GM18499 (cell line): Measurements from ENCODE around the gene ABCB8.
"Not testable (repeated sequence)": the region's sequence is repeated elsewhere in the genome, so short reads cannot be mapped to it uniquely, and the experiment has no call there.

Source experiments
- ATAC-seq: cut with Tn5 transposase; IDR thresholded peaks from one replicate; pipeline ENCODE4 v1.9.1; 2021; ENCODE audit warnings: moderate number of reproducible peaks; ENCODE audit not compliant: insufficient read depth, unreplicated experiment

ABCB8 gene

GRCh38 chr7:150997075-150997511 lies 31.2 kb upstream of the ABCB8 start:
- no peak for ATAC-seq

DNA sequence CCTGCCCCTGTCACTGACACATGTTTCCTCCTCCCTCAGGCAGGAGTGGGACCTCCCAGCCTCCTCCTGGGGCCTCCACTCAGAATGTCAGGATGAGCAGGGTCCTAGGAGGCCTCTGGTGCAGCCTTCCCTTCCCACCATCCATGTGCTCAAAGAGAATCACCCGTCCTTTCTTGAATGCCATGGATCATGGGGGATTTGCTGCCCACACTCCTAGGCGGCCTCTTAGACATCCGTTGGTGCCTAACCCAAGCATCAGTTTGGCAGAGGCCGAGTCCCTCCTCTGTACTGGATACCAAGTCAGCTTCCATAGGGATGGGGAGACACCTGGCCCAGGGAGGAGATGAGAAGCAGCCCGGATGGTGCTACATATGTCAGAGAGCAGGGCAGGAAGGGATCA lies 30.4 kb upstream of the ABCB8 start:
- no peak for ATAC-seq

GRCh38 chr7:150998341-150998740 lies 29.9 kb upstream of the ABCB8 start:
- ATAC-seq = no peak

- ATAC-seq = no peak
These were observed 29.2 kb upstream of the ABCB8 start for GRCh38 chr7:150999001-150999400.

- no peak for ATAC-seq
These were observed 28.6 kb upstream of the ABCB8 start for GRCh38 chr7:150999497-151000230.

GRCh38 chr7:151000897-151001495 lies 27.3 kb upstream of the ABCB8 start:
- no peak for ATAC-seq

- ATAC-seq = no peak
These were observed 26.7 kb upstream of the ABCB8 start for GRCh38 chr7:151001546-151001945.

DNA sequence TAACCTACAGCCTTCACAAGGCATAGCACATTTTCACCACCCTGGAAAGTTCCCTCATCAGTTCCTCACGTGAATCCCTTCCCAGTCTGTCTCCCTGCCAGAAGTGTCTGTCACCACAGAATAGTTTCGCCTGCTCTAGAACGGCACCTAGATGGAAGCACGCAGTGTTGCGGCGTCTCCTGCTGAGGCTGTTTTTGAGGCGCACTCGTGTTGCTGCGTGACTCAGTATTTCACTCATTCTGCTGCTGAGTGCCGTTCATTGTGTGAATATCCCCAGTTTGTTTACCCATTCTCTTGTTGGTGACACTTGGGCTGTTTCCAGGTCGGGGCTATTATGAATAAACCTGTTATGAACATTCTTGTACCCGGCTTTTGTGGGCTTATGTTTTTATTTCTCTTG lies 24.7 kb upstream of the ABCB8 start:
- no peak for ATAC-seq

DNA sequence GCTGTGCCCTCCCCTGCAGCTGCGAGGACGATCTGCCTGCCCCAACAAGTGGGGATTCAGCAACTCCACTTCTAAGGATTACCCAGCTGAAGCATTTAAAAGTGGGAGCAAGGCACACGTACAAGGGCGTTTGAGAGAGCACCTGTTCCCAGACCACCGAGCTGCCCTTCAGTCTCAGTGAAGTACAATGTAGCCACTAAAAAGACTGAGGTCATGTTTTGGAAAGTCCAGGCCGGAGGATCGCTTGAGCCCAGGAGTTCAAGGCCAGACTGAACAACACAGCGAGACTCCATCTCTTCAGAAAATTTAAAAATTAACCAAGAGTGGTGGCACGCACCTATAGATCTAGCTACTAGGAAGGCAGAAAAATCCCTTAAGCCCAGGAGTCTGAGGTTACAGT lies 22.7 kb upstream of the ABCB8 start:
- ATAC-seq = no peak

DNA sequence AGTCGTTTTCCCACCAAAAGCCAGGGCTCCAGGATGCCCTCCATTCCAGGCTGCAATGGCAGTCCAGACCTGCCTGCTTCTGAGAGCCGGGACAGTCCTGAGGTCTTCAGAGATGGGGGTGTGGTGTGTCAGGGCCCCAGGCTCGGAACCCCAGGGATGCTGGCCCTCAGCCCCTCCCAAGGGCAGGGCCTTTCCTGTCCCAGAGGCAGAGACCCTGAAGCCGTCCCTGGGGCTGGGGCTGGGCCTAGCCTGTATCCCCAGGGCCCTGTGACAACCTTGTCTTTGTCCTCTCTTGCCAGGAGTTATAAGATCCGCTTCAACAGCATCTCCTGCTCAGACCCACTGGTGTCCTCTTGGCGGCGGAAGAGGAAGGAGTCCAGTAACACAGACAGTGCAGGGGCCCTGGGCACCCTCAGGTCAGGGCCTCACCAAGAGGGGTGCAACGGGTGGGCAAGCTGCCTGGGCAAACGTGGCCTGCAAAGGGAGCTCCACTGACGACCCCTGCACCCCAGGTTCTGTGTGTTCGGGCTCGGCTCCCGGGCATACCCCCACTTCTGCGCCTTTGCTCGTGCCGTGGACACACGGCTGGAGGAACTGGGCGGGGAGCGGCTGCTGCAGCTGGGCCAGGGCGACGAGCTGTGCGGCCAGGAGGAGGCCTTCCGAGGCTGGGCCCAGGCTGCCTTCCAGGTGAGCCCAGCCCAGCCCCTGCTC lies 21.5 kb upstream of the ABCB8 start:
- ATAC-seq = no peak

DNA sequence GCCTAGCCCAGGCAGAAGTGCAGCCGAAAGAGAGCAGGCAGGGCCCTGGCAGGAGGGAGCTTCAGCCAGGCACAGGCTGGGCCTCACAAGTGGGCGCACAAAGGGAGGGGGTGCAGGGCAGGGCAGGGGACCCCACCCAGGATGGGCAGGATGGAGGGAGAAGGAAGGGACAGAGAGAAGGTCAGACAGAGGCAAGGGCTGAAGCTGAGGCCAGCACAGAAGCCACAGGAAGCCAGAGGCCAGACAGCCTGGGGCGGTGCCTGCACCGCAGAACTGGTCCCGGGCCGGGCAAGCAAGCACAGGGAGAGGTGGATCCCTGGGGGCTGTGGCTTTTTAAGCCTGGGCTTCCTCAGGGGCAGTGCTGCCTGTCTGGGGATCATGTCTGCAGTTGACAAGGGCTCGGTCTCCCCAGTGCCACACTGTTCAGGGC lies 20.8 kb upstream of the ABCB8 start:
- ATAC-seq = no peak

DNA sequence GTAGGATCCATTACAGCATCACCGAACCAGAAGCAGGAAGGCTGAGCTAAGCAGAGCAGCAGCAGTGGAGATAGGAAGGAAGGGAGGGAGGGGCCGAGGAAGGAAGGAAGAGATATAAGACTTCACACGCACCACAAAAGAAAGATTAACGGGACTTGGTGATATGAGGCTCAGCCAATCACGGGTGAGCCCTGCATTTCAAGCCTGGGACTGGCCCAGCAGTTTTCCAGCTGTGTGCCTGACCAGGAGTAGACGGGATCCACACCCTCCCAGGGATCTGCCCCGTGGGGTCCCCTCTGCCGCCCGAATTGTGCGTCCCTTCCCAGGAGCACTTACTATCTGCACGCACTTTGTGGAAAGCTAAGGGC lies 20.1 kb upstream of the ABCB8 start:
- no peak for ATAC-seq

DNA sequence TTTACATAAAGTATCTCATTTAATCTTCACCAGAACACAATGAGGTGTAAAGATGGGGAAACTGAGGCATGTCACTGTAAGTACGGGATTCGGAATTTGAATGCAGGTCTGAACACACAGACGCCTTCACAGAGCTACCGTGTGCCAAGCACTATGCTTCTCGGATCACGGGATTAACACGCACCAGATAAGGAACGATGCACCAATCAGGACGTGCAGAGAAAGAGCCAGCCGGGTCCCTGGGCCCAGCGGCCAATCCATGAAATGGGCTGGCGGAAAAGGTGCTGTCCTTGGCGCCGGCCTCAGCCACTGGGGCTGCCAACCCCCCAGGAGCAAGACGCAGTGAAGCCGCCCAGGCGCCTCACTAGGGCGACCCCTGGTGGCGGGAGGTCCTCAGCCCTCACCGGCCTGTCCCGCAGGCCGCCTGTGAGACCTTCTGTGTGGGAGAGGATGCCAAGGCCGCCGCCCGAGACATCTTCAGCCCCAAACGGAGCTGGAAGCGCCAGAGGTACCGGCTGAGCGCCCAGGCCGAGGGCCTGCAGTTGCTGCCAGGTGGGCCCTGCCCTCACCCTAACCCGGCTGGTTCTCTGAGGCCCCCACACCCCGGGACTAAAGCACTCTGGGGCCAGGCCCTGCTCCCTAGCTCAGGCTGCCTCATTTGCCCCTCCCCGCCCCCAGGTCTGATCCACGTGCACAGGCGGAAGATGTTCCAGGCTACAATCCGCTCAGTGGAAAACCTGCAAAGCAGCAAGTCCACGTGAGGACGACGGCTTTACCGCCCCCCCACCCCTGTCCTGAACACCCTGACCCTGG lies 19.5 kb upstream of the ABCB8 start:
- ATAC-seq = peak; percentile 71

- no peak for ATAC-seq
These were observed 18.8 kb upstream of the ABCB8 start for GRCh38 chr7:151009327-151010036.

DNA sequence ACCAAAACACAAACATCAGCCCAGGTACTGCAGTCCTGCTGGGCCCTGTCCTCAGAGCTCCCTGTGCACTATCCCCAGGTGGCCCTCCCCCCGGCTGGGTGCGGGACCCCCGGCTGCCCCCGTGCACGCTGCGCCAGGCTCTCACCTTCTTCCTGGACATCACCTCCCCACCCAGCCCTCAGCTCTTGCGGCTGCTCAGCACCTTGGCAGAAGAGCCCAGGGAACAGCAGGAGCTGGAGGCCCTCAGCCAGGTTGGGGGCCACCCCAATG lies 18.3 kb upstream of the ABCB8 start:
- ATAC-seq = no peak

GRCh38 chr7:151010307-151011096 lies 17.7 kb upstream of the ABCB8 start:
- ATAC-seq = no peak

GRCh38 chr7:151011097-151011409 lies 17.2 kb upstream of the ABCB8 start:
- ATAC-seq = no peak

- not testable (repeated sequence) for ATAC-seq
These were observed 16.6 kb upstream of the ABCB8 start for GRCh38 chr7:151011616-151012015.

DNA sequence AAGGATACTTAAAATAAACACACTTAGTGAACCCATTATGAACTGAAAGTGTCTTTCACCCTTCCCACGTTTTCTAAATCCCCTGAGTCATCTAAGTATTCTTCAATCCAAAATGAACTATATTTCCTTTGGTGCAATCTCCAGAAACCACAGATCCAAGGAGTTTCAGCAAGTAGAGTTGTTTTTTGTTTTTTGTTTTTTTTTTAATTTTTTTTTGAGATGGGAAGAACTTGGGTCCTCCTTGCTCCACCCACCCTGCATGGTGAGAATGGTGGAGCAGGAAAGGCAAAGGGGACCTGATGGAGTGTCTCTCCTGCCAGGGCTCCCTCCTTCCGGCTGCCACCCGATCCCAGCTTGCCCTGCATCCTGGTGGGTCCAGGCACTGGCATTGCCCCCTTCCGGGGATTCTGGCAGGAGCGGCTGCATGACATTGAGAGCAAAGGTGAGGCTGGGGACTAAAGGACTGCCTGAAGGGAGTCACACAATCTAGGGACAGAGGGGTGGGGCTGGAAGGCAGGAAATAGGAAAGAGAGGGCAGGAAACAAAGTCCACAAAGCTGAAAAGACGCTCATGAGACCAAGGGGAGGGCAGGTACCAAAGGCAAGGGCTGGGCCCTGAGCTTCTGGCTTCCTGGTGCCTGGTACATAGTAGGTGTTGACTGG lies 16.1 kb upstream of the ABCB8 start:
- no peak for ATAC-seq
